Karpas-422 (cell line): ENCODE measurements around the gene GNG12. TPM values are rescaled to one million over a fixed set of nuclear protein-coding genes. Genes with fewer than 3 reads are reported as not detected.

Source experiments
- DNase-seq: peaks from one replicate; pipeline ENCODE4 v3.0.0-alpha.2; 2015
- H2AFZ ChIP-seq: fragments of 200-600 bp; sonication (generic); 2 replicates; pipeline ENCODE4 v1.6.1; 2014; ENCODE audit warnings: antibody characterized with exemption, low read length, mixed read lengths
- H3K27ac ChIP-seq: fragments of 200-600 bp; sonication (generic); 2 replicates; pipeline ENCODE4 v1.5.1; 2014; ENCODE audit warnings: mild to moderate bottlenecking, low read length, moderate library complexity
- H3K27me3 ChIP-seq: fragments of 200-600 bp; sonication (generic); 2 replicates; pipeline ENCODE4 v1.6.1; 2014; ENCODE audit warnings: low read length, mixed read lengths
- H3K36me3 ChIP-seq: fragments of 200-600 bp; sonication (generic); 2 replicates; pipeline ENCODE4 v1.6.1; 2014; ENCODE audit warnings: low read length, mixed read lengths; ENCODE audit not compliant: insufficient read depth
- H3K4me1 ChIP-seq: fragments of 200-600 bp; sonication (generic); 2 replicates; pipeline ENCODE4 v1.6.1; 2014; ENCODE audit warnings: mild to moderate bottlenecking, low read length, mixed read lengths
- H3K4me2 ChIP-seq: fragments of 200-600 bp; sonication (generic); 2 replicates; pipeline ENCODE4 v1.6.1; 2014; ENCODE audit warnings: low read length, low read depth, mild to moderate bottlenecking; ENCODE audit not compliant: poor library complexity, severe bottlenecking
- H3K4me3 ChIP-seq: fragments of 200-600 bp; sonication (generic); 2 replicates; pipeline ENCODE4 v1.5.1; 2014; ENCODE audit warnings: mild to moderate bottlenecking, antibody characterized with exemption, low read length, mixed read lengths
- H3K79me2 ChIP-seq: fragments of 200-600 bp; sonication (generic); 2 replicates; pipeline ENCODE4 v1.6.1; 2014; ENCODE audit warnings: mild to moderate bottlenecking, low read length, mixed read lengths
- H3K9ac ChIP-seq: fragments of 200-600 bp; sonication (generic); 2 replicates; pipeline ENCODE4 v1.6.0; 2014; ENCODE audit warnings: low read length
- H3K9me2 ChIP-seq: fragments of 200-600 bp; sonication (generic), shearing (Covaris generic); replicated peaks from 2 replicates; pipeline ENCODE4 v1.6.0; 2014; ENCODE audit warnings: mild to moderate bottlenecking, low read length, moderate library complexity; ENCODE audit not compliant: insufficient read depth
- H3K9me3 ChIP-seq: fragments of 300-700, 200-600 bp; sonication (generic); 2 replicates; pipeline ENCODE4 v1.6.1; 2014; ENCODE audit warnings: low read length, mixed read lengths
- H4K20me1 ChIP-seq: fragments of 200-600 bp; sonication (generic); 2 replicates; pipeline ENCODE4 v1.6.1; 2014; ENCODE audit warnings: mild to moderate bottlenecking, antibody characterized with exemption, low read length, low read depth; ENCODE audit not compliant: insufficient read depth
- total RNA-seq: library from RNA; depleted of rRNA; stranded (reverse); fragments of >200 nt; shearing (Covaris generic); gene quantifications from 2 replicates; pipeline ENCODE4 v1.2.3, GENCODE V29; 2014; ENCODE audit warnings: low replicate concordance

The GNG12 gene
- total RNA-seq, 1 experiment from 2014 or later, result not detected

GRCh38 chr1:67784545-67785186 lies 48.6 kb downstream of the GNG12 start:
- no peaks in the 10 kb centered on the region for H3K9me3 ChIP-seq
- H3K27ac ChIP-seq, result no peak overlapping the region
- H3K36me3 ChIP-seq, result no peaks in the 10 kb centered on the region
- no peaks in the 10 kb centered on the region for H4K20me1 ChIP-seq
- H3K27me3 ChIP-seq, result no peaks in the 10 kb centered on the region
- H3K9me2 ChIP-seq, result no peaks in the 10 kb centered on the region
- no peak for DNase-seq
- no peak overlapping the region for H2AFZ ChIP-seq
- H3K4me3 ChIP-seq, result no peak overlapping the region
- H3K4me2 ChIP-seq, result no peak overlapping the region
- H3K79me2 ChIP-seq, result no peaks in the 10 kb centered on the region
- H3K9ac ChIP-seq, result no peak overlapping the region
- no peaks in the 10 kb centered on the region for H3K4me1 ChIP-seq

DNA sequence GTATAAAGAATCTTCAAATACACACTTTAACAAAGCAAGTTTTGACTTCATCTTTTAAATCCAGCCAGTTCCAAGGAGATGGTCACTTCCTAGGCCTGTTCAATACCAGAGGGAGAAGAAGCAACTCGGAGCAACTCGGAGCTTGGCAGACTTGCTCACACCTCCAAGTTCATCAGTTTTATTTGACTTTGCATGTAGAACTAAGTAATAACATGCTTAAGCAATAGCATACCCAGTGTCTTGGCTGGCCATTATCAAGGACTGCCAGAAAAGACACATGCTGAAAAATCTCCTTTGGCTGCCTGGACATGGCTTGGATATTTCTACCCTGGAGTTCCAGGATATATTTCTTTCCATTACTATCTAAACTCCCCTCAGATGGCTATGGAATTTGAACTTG lies 52.6 kb downstream of the GNG12 start:
- no peaks in the 10 kb centered on the region for H3K9me2 ChIP-seq
- H3K27me3 ChIP-seq, result no peaks in the 10 kb centered on the region

DNA sequence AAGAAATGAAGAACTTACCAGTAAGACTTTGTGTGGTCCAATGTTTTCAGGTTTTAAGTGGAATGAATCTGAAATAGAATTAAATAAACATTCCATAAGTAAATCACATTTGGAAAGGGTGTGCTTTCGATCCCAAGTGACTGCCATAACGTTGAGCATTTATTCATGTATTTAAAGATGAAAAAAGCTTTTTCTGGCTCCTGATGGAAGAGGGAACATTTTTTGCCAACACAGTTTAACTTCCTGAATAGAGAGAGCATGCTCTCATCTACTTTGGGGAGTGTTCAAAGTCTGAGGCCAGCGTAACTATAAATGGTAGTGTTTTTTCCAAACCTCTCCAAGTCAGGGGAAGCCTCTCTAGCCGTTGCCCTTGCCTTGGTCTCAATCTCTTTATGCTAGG lies 55.8 kb downstream of the GNG12 start:
- Histone ChIP-seq H2AFZ (no peak overlapping the region), H3K27ac (no peak overlapping the region), H4K20me1 (no peaks in the 10 kb centered on the region), H3K4me2 (no peak overlapping the region), H3K4me1 (no peaks in the 10 kb centered on the region), H3K36me3 (no peaks in the 10 kb centered on the region), H3K9me2 (no peaks in the 10 kb centered on the region), H3K9me3 (no peaks in the 10 kb centered on the region), H3K27me3 (no peaks in the 10 kb centered on the region), H3K9ac (no peak overlapping the region), H3K4me3 (no peak overlapping the region), H3K79me2 (no peaks in the 10 kb centered on the region)
- no peak for DNase-seq

More for the DNA sequence above, 52.6 kb downstream of the GNG12 start:
- H4K20me1 ChIP-seq, result no peaks in the 10 kb centered on the region
- H3K9ac ChIP-seq, result no peak overlapping the region
- no peak overlapping the region for H2AFZ ChIP-seq
- H3K4me3 ChIP-seq, result no peak overlapping the region
- no peak overlapping the region for H3K4me2 ChIP-seq
- H3K4me1 ChIP-seq, result no peaks in the 10 kb centered on the region
- no peaks in the 10 kb centered on the region for H3K9me3 ChIP-seq
- DNase-seq, result no peak
- H3K79me2 ChIP-seq, result no peaks in the 10 kb centered on the region
- no peak overlapping the region for H3K27ac ChIP-seq
- no peaks in the 10 kb centered on the region for H3K36me3 ChIP-seq

GRCh38 chr1:67777016-67777415 lies 56.3 kb downstream of the GNG12 start:
- no peaks in the 10 kb centered on the region for H3K79me2 ChIP-seq
- no peak overlapping the region for H2AFZ ChIP-seq
- H3K9me2 ChIP-seq, result no peaks in the 10 kb centered on the region
- H3K27me3 ChIP-seq, result no peaks in the 10 kb centered on the region
- H3K9me3 ChIP-seq, result no peaks in the 10 kb centered on the region
- H3K4me2 ChIP-seq, result no peak overlapping the region
- DNase-seq, result no peak
- no peaks in the 10 kb centered on the region for H3K36me3 ChIP-seq
- H3K27ac ChIP-seq, result no peak overlapping the region
- no peak overlapping the region for H3K9ac ChIP-seq
- H4K20me1 ChIP-seq, result no peaks in the 10 kb centered on the region
- no peak overlapping the region for H3K4me3 ChIP-seq
- no peaks in the 10 kb centered on the region for H3K4me1 ChIP-seq

DNA sequence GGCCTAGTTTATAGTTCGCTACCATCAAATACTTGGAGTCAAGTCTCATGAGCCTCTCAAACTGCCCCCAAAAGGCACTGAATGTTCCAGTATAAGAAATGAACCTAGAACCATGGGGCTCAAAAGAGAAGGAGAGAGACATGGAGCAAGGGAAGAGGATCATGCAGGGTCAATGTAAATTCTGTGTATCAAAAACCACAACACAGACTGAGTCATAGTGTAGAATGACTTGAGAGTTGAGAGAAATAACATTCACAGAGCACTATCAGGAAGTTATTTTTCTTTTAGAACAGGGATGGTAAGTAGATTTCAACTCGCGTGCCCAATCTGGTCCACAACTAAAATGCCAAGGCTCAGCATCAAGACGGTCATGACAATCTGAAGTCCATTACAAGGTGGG lies 59.8 kb downstream of the GNG12 start:
- Histone ChIP-seq H3K4me3 (no peak overlapping the region), H3K9ac (no peak overlapping the region), H3K4me2 (no peak overlapping the region), H3K27ac (no peak overlapping the region), H4K20me1 (no peaks in the 10 kb centered on the region), H3K9me2 (no peaks in the 10 kb centered on the region), H3K9me3 (no peaks in the 10 kb centered on the region), H3K79me2 (no peaks in the 10 kb centered on the region), H3K4me1 (no peaks in the 10 kb centered on the region), H3K27me3 (no peaks in the 10 kb centered on the region), H2AFZ (no peak overlapping the region), H3K36me3 (no peaks in the 10 kb centered on the region)
- DNase-seq, result no peak

DNA sequence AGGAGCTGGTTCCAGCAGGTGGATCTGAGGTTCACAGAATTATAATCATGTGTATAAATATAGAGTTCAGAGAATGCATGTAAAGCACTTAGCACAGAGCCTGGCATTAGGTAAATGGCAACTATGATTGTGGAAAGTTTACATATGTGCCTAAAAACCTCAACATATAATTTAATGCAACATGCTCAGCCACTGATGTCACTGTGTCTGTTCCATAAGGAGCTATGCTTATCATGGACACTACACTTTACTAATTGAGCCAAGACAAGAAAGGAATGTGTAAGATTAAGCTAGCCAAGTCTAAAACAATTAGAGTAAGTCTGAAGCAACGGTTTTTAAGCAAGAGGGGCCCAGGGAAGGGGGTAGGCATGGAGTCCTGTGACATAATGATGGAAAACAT lies 61.5 kb downstream of the GNG12 start:
- H3K27me3 ChIP-seq, result no peaks in the 10 kb centered on the region
- no peak overlapping the region for H3K4me3 ChIP-seq
- H3K36me3 ChIP-seq, result no peaks in the 10 kb centered on the region
- H3K4me1 ChIP-seq, result no peaks in the 10 kb centered on the region
- H3K79me2 ChIP-seq, result no peaks in the 10 kb centered on the region
- H3K4me2 ChIP-seq, result no peak overlapping the region
- no peaks in the 10 kb centered on the region for H4K20me1 ChIP-seq
- no peak overlapping the region for H2AFZ ChIP-seq
- no peak for DNase-seq
- no peaks in the 10 kb centered on the region for H3K9me2 ChIP-seq
- H3K27ac ChIP-seq, result no peak overlapping the region
- no peak overlapping the region for H3K9ac ChIP-seq
- H3K9me3 ChIP-seq, result no peaks in the 10 kb centered on the region

GRCh38 chr1:67771152-67771551 lies 62.1 kb downstream of the GNG12 start:
- no peaks in the 10 kb centered on the region for H3K27me3 ChIP-seq

GRCh38 chr1:67769633-67770256 lies 63.5 kb downstream of the GNG12 start:
- Histone ChIP-seq H3K79me2 (no peaks in the 10 kb centered on the region), H4K20me1 (no peaks in the 10 kb centered on the region), H3K4me2 (no peak overlapping the region), H3K9ac (no peak overlapping the region), H3K4me3 (no peak overlapping the region), H3K27ac (no peak overlapping the region), H3K9me3 (no peaks in the 10 kb centered on the region), H3K27me3 (no peaks in the 10 kb centered on the region), H2AFZ (no peak overlapping the region), H3K36me3 (no peaks in the 10 kb centered on the region), H3K9me2 (no peaks in the 10 kb centered on the region), H3K4me1 (no peaks in the 10 kb centered on the region)
- DNase-seq, result no peak

More at GRCh38 chr1:67771152-67771551, 62.1 kb downstream of the GNG12 start:
- no peaks in the 10 kb centered on the region for H3K9me3 ChIP-seq
- H3K79me2 ChIP-seq, result no peaks in the 10 kb centered on the region
- no peak overlapping the region for H3K4me2 ChIP-seq
- no peaks in the 10 kb centered on the region for H3K9me2 ChIP-seq
- no peaks in the 10 kb centered on the region for H3K36me3 ChIP-seq
- H3K4me3 ChIP-seq, result no peak overlapping the region
- H3K9ac ChIP-seq, result no peak overlapping the region
- peak; percentile 58 for DNase-seq
- H4K20me1 ChIP-seq, result no peaks in the 10 kb centered on the region
- H3K4me1 ChIP-seq, result no peaks in the 10 kb centered on the region
- H3K27ac ChIP-seq, result no peak overlapping the region
- no peak overlapping the region for H2AFZ ChIP-seq
